Endothelial cell of umbilical vein (primary cell): ENCODE data around the gene ATP8A1.

Experiments used
- CTCF ChIP-seq, 2 donors: IDR thresholded peaks; 1 replicate in 1 of 2; 2 replicates in 1 of 2; pipeline ENCODE4 v1.5.1; 2011; ENCODE audit warnings: low read length in 2 of 2, mild to moderate bottlenecking in 2 of 2, moderate library complexity in 2 of 2, control low read depth in 1 of 2, inconsistent platforms in 1 of 2, low read depth in 1 of 2; ENCODE audit not compliant: insufficient read depth in 1 of 2; ENCODE audit errors: extremely low read depth in 1 of 2
- MAX ChIP-seq: IDR thresholded peaks from 2 replicates; pipeline ENCODE4 v1.6.1; 2011; ENCODE audit not compliant: insufficient read depth, insufficient read length
- POLR2A ChIP-seq: IDR thresholded peaks from 2 replicates; pipeline ENCODE4 v1.6.1; 2012; ENCODE audit warnings: low read depth, mild to moderate bottlenecking, control low read depth, low read length

DNA sequence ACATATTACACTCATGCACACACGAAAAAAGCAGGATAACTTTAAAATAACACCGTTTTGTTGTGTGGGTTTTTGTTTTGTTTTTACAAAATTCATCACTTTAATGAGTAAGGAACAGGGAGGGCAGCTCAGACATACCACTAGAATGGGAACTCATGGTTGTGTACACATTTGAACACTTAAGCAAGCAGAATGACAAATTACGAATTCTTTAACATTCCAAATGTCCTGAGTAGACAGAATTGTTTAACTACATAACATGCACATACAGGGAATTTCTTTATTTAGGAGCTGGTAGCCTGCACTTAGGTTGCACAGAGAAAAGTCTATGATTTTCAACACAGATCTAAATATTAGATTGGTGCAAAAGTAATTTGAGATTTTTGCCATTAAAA is 96.4 kb downstream of the ATP8A1 start:
- TF ChIP-seq CTCF (IDR thresholded peaks at IDR 0.05; ENCODE audit: extremely low read depth in 1 of 2, insufficient read depth in 1 of 2, low read depth in 1 of 2, low read length in 2 of 2) (no peak), POLR2A (no peak), MAX (no peak)
